ENCODE results near the gene RMND5B. TPM values are rescaled to one million over a fixed set of nuclear protein-coding genes. Genes with fewer than 3 reads are reported as not detected.

The RMND5B gene
- total and polyA plus RNA-seq, 2 donors (not counting 1 experiment from before 2014, with no cell fraction given): 46.1 to 52.7 TPM

DNA sequence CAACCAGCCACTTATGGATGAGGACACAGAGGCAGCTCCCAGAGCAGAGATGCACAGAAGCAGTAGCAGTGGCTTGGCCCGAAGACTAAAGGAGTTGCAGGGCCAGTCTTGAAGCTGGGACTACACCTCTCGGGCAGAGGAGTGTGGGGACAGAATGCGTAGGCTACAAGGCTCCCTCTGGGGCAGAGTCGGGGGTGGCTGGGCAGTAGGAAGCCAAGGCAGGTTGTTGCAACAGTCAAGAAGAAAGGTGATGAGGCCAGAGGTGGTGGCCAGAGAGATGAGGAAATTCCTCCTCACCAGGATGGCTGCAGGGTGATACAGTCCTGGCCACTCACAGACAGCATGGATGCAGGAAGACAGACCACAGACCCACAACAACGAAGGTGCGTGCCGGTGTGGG lies 22.4 kb upstream of the RMND5B start:
- no peak overlapping the region for H3K9ac ChIP-seq (ENCODE audit: low read length)
- H3K4me2 ChIP-seq (replicated peaks; ENCODE audit: low read depth, low read length, poor library complexity, severe bottlenecking): peak overlapping the region; percentile 53
- TF ChIP-seq, protein P1, sequence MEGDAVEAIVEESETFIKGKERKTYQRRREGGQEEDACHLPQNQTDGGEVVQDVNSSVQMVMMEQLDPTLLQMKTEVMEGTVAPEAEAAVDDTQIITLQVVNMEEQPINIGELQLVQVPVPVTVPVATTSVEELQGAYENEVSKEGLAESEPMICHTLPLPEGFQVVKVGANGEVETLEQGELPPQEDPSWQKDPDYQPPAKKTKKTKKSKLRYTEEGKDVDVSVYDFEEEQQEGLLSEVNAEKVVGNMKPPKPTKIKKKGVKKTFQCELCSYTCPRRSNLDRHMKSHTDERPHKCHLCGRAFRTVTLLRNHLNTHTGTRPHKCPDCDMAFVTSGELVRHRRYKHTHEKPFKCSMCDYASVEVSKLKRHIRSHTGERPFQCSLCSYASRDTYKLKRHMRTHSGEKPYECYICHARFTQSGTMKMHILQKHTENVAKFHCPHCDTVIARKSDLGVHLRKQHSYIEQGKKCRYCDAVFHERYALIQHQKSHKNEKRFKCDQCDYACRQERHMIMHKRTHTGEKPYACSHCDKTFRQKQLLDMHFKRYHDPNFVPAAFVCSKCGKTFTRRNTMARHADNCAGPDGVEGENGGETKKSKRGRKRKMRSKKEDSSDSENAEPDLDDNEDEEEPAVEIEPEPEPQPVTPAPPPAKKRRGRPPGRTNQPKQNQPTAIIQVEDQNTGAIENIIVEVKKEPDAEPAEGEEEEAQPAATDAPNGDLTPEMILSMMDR (IDR thresholded peaks at IDR 0.05): no peak
- TF ChIP-seq EZH2 (IDR thresholded peaks at IDR 0.05; ENCODE audit: borderline replicate concordance, insufficient read depth, low read depth, low read length, poor library complexity, severe bottlenecking): no peak
- 83% methylated on average over 7 of the region's 7 CpGs for WGBS (ENCODE audit: insufficient coverage)
- H3K4me3 ChIP-seq (ENCODE audit: control extremely low read depth in 1 of 5, extremely low read depth in 1 of 5, insufficient read depth in 1 of 5, low read depth in 2 of 5, low read length in 4 of 5): no peak overlapping the region
- ChIA-PET POLR2A (no interaction called here), CTCF (interaction anchor here (4.1 kb wide), 1 partner anchor 12 kb away, joined by 17 read pairs; no protein-coding TSS in a partner anchor)
- no peaks in the 10 kb centered on the region for H4K20me1 ChIP-seq (ENCODE audit: control insufficient read depth, insufficient read depth, low read length, poor library complexity, severe bottlenecking)
- H3K9me3 Mint-ChIP-seq (ENCODE audit: insufficient read depth): no peaks in the 10 kb centered on the region
- peak overlapping the region; percentile 19 for H3K4me3 Mint-ChIP-seq
- no peaks in the 10 kb centered on the region for H3K9me3 ChIP-seq (ENCODE audit: control extremely low read depth in 1 of 3, control insufficient read depth in 2 of 3, insufficient read depth in 1 of 3, low read length in 2 of 3)
- no peak overlapping the region for H3K27ac ChIP-seq (ENCODE audit: low read length in 2 of 2)
- peak overlapping the region; percentile 61 for H3K27ac Mint-ChIP-seq
- peaks cover 45% of the 10 kb centered on the region for H3K4me1 Mint-ChIP-seq
- intact Hi-C loops (cut with micrococcal nuclease): no loop called here
- H3K79me2 ChIP-seq (ENCODE audit: control insufficient read depth, insufficient read depth, low read length): no peaks in the 10 kb centered on the region
- no peaks in the 10 kb centered on the region for H3K36me3 ChIP-seq (replicated peaks in 1 of 2; ENCODE audit: control extremely low read depth in 1 of 2, control insufficient read depth in 1 of 2, extremely low read depth in 1 of 2, insufficient read depth in 2 of 2, low read length in 1 of 2)
- peaks cover 22 to 35% of the 10 kb centered on the region in 2 donors for H3K4me1 ChIP-seq (ENCODE audit: control insufficient read depth in 2 of 2, insufficient read depth in 2 of 2, low read length in 2 of 2)
- ATAC-seq (ENCODE audit: low read depth) (no peak), DNase-seq (no peak)
- no peak overlapping the region for H2AFZ ChIP-seq (ENCODE audit: insufficient read depth, low read depth, low read length, poor library complexity, severe bottlenecking)
- no peaks in the 10 kb centered on the region for H3K27me3 Mint-ChIP-seq
- H3K27me3 ChIP-seq (replicated peaks in 1 of 4; ENCODE audit: control extremely low read depth in 1 of 4, control insufficient read depth in 3 of 4, insufficient read depth in 4 of 4, low read length in 3 of 4): no peaks in the 10 kb centered on the region

DNA sequence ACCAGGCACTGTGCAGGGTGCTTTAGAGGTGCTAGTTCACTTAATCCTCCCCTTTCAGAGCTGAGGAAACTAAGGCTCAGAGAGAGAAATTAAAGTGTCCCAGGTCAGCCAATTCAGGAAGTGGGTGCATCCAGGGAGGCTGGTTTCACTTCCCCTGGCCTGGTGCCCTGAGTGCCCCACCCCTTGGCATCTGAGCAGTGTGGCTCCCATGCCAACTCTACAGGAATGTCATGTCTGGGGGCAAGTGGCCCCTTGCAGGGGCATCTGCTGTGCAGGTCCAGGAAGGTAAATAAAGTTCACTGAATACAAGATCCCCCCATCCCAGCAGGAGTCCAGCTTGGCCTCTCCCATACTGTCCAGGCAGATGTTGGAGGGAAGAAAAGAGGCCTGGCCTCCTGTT lies 21.8 kb upstream of the RMND5B start:
- ATAC-seq (ENCODE audit: low read depth) (no peak), DNase-seq (peak; percentile 60)
- H3K4me1 Mint-ChIP-seq: peaks cover 41% of the 10 kb centered on the region
- H3K9me3 Mint-ChIP-seq (ENCODE audit: insufficient read depth): no peaks in the 10 kb centered on the region
- no peaks in the 10 kb centered on the region for H3K27me3 Mint-ChIP-seq
- ChIA-PET POLR2A (no interaction called here), CTCF (interaction anchor here (4.1 kb wide), 1 partner anchor 12 kb away, joined by 17 read pairs; no protein-coding TSS in a partner anchor)
- no peaks in the 10 kb centered on the region for H3K36me3 ChIP-seq (replicated peaks in 1 of 2; ENCODE audit: control extremely low read depth in 1 of 2, control insufficient read depth in 1 of 2, extremely low read depth in 1 of 2, insufficient read depth in 2 of 2, low read length in 1 of 2)
- H3K4me1 ChIP-seq (ENCODE audit: control insufficient read depth in 2 of 2, insufficient read depth in 2 of 2, low read length in 2 of 2): peaks cover 22 to 35% of the 10 kb centered on the region in 2 donors
- H3K9ac ChIP-seq (ENCODE audit: low read length): no peak overlapping the region
- intact Hi-C loops (cut with micrococcal nuclease): no loop called here
- no peak overlapping the region for H3K4me3 ChIP-seq (ENCODE audit: control extremely low read depth in 1 of 5, extremely low read depth in 1 of 5, insufficient read depth in 1 of 5, low read depth in 2 of 5, low read length in 4 of 5)
- no peaks in the 10 kb centered on the region for H4K20me1 ChIP-seq (ENCODE audit: control insufficient read depth, insufficient read depth, low read length, poor library complexity, severe bottlenecking)
- no peaks in the 10 kb centered on the region for H3K27me3 ChIP-seq (replicated peaks in 1 of 4; ENCODE audit: control extremely low read depth in 1 of 4, control insufficient read depth in 3 of 4, insufficient read depth in 4 of 4, low read length in 3 of 4)
- H3K4me2 ChIP-seq (replicated peaks; ENCODE audit: low read depth, low read length, poor library complexity, severe bottlenecking): peak overlapping the region; percentile 53
- no peak overlapping the region for H3K27ac ChIP-seq (ENCODE audit: low read length in 2 of 2)
- no peak overlapping the region for H2AFZ ChIP-seq (ENCODE audit: insufficient read depth, low read depth, low read length, poor library complexity, severe bottlenecking)
- no peak overlapping the region for H3K27ac Mint-ChIP-seq
- TF ChIP-seq, protein P1 (IDR thresholded peaks at IDR 0.05): no peak
- no peak for TF ChIP-seq EZH2 (IDR thresholded peaks at IDR 0.05; ENCODE audit: borderline replicate concordance, insufficient read depth, low read depth, low read length, poor library complexity, severe bottlenecking)
- H3K9me3 ChIP-seq (ENCODE audit: control extremely low read depth in 1 of 3, control insufficient read depth in 2 of 3, insufficient read depth in 1 of 3, low read length in 2 of 3): no peaks in the 10 kb centered on the region
- peak overlapping the region; percentile 29 for H3K4me3 Mint-ChIP-seq
- no peaks in the 10 kb centered on the region for H3K79me2 ChIP-seq (ENCODE audit: control insufficient read depth, insufficient read depth, low read length)
